ENCODE results near the gene IFNL3.

The IFNL3 gene

GRCh38 chr19:39202998-39203355, 41.8 kb downstream of the IFNL3 start:
- TF ChIP-seq FOXP2 (optimal IDR thresholded peaks at IDR 0.05; ENCODE audit: control extremely low read depth, extremely low read length, insufficient read depth) (no peak), POLR2AphosphoS5 (IDR thresholded peaks at IDR 0.05; ENCODE audit: borderline replicate concordance, low read depth, low read length) (no peak), EZH2 (IDR thresholded peaks at IDR 0.05) (no peak)
- DNase-seq (ENCODE audit: low read depth, low spot score), result no peak
- H3K9ac ChIP-seq (ENCODE audit: insufficient read length), result no peak overlapping the region

GRCh38 chr19:39200803-39201115, 44.0 kb downstream of the IFNL3 start:
- Histone ChIP-seq H3K36me3 (ENCODE audit: insufficient read depth, low read length) (no peaks in the 10 kb centered on the region), H3K9ac (ENCODE audit: insufficient read length) (no peak overlapping the region), H3K27ac (no peak overlapping the region), H3K9me3 (ENCODE audit: low read depth, low read length) (no peaks in the 10 kb centered on the region), H3K4me3 (no peak overlapping the region)
- TF ChIP-seq EZH2 (IDR thresholded peaks at IDR 0.05), result no peak
- no peak for TF ChIP-seq POLR2AphosphoS5 (IDR thresholded peaks at IDR 0.05; ENCODE audit: borderline replicate concordance, low read depth, low read length)
- no peak for TF ChIP-seq FOXP2 (optimal IDR thresholded peaks at IDR 0.05; ENCODE audit: control extremely low read depth, extremely low read length, insufficient read depth)
- no peak for DNase-seq (ENCODE audit: low read depth, low spot score)

More at GRCh38 chr19:39202998-39203355, 41.8 kb downstream of the IFNL3 start:
- Histone ChIP-seq H3K9me3 (ENCODE audit: low read depth, low read length) (no peaks in the 10 kb centered on the region), H3K4me3 (no peak overlapping the region), H3K27ac (no peak overlapping the region), H3K36me3 (ENCODE audit: insufficient read depth, low read length) (no peaks in the 10 kb centered on the region)

- Histone ChIP-seq H3K4me3 (no peak overlapping the region), H3K9me3 (ENCODE audit: low read depth, low read length) (no peaks in the 10 kb centered on the region), H3K9ac (ENCODE audit: insufficient read length) (no peak overlapping the region), H3K27ac (no peak overlapping the region), H3K36me3 (ENCODE audit: insufficient read depth, low read length) (no peaks in the 10 kb centered on the region)
- DNase-seq (ENCODE audit: low read depth, low spot score), result no peak
- TF ChIP-seq FOXP2 (optimal IDR thresholded peaks at IDR 0.05; ENCODE audit: control extremely low read depth, extremely low read length, insufficient read depth), result no peak
- no peak for TF ChIP-seq EZH2 (IDR thresholded peaks at IDR 0.05)
- no peak for TF ChIP-seq POLR2AphosphoS5 (IDR thresholded peaks at IDR 0.05; ENCODE audit: borderline replicate concordance, low read depth, low read length)
Observed at GRCh38 chr19:39200066-39200802, 44.6 kb downstream of the IFNL3 start.

- Histone ChIP-seq H3K27ac (no peak overlapping the region), H3K9ac (ENCODE audit: insufficient read length) (no peak overlapping the region)
Observed at GRCh38 chr19:39199025-39199424, 45.8 kb downstream of the IFNL3 start.

GRCh38 chr19:39197808-39198207, 47.0 kb downstream of the IFNL3 start:
- H3K4me3 ChIP-seq, result no peak overlapping the region
- H3K36me3 ChIP-seq (ENCODE audit: insufficient read depth, low read length), result no peaks in the 10 kb centered on the region
- H3K9ac ChIP-seq (ENCODE audit: insufficient read length), result no peak overlapping the region
- no peaks in the 10 kb centered on the region for H3K9me3 ChIP-seq (ENCODE audit: low read depth, low read length)
- TF ChIP-seq POLR2AphosphoS5 (IDR thresholded peaks at IDR 0.05; ENCODE audit: borderline replicate concordance, low read depth, low read length), result no peak
- no peak for TF ChIP-seq EZH2 (IDR thresholded peaks at IDR 0.05)
- no peak for TF ChIP-seq FOXP2 (optimal IDR thresholded peaks at IDR 0.05; ENCODE audit: control extremely low read depth, extremely low read length, insufficient read depth)
- no peak overlapping the region for H3K27ac ChIP-seq
- no peak for DNase-seq (ENCODE audit: low read depth, low spot score)

More at GRCh38 chr19:39199025-39199424, 45.8 kb downstream of the IFNL3 start:
- H3K4me3 ChIP-seq, result no peak overlapping the region
- DNase-seq (ENCODE audit: low read depth, low spot score), result no peak
- no peaks in the 10 kb centered on the region for H3K9me3 ChIP-seq (ENCODE audit: low read depth, low read length)
- TF ChIP-seq EZH2 (IDR thresholded peaks at IDR 0.05), result no peak
- TF ChIP-seq POLR2AphosphoS5 (IDR thresholded peaks at IDR 0.05; ENCODE audit: borderline replicate concordance, low read depth, low read length), result no peak
- TF ChIP-seq FOXP2 (optimal IDR thresholded peaks at IDR 0.05; ENCODE audit: control extremely low read depth, extremely low read length, insufficient read depth), result no peak
- no peaks in the 10 kb centered on the region for H3K36me3 ChIP-seq (ENCODE audit: insufficient read depth, low read length)

GRCh38 chr19:39196860-39197562, 47.8 kb downstream of the IFNL3 start, which contains the start of gene NCCRP1:
Gene NCCRP1, plus strand, starts transcription at chr19:39196964. Its CDS starts 19 bp downstream, at chr19:39196983.
- Histone ChIP-seq H3K9ac (ENCODE audit: insufficient read length) (no peak within 1 kb of the TSS), H3K27ac (no peak within 1 kb of the TSS), H3K36me3 (ENCODE audit: insufficient read depth, low read length) (no peaks in the 10 kb centered on the region), H3K4me3 (no peak within 1 kb of the TSS), H3K9me3 (ENCODE audit: low read depth, low read length) (no peaks in the 10 kb centered on the region)
- no peak for DNase-seq (ENCODE audit: low read depth, low spot score)
- no peak for TF ChIP-seq POLR2AphosphoS5 (IDR thresholded peaks at IDR 0.05; ENCODE audit: borderline replicate concordance, low read depth, low read length)
- no peak for TF ChIP-seq FOXP2 (optimal IDR thresholded peaks at IDR 0.05; ENCODE audit: control extremely low read depth, extremely low read length, insufficient read depth)
- no peak for TF ChIP-seq EZH2 (IDR thresholded peaks at IDR 0.05)

GRCh38 chr19:39196320-39196719, 48.5 kb downstream of the IFNL3 start:
- Histone ChIP-seq H3K4me3 (no peak overlapping the region), H3K27ac (no peak overlapping the region), H3K9me3 (ENCODE audit: low read depth, low read length) (no peaks in the 10 kb centered on the region)

GRCh38 chr19:39195755-39196154, 49.1 kb downstream of the IFNL3 start:
- Histone ChIP-seq H3K4me3 (no peak overlapping the region), H3K9ac (ENCODE audit: insufficient read length) (no peak overlapping the region), H3K27ac (no peak overlapping the region), H3K9me3 (ENCODE audit: low read depth, low read length) (no peaks in the 10 kb centered on the region), H3K36me3 (ENCODE audit: insufficient read depth, low read length) (no peaks in the 10 kb centered on the region)
- TF ChIP-seq FOXP2 (optimal IDR thresholded peaks at IDR 0.05; ENCODE audit: control extremely low read depth, extremely low read length, insufficient read depth) (no peak), POLR2AphosphoS5 (IDR thresholded peaks at IDR 0.05; ENCODE audit: borderline replicate concordance, low read depth, low read length) (no peak), EZH2 (IDR thresholded peaks at IDR 0.05) (no peak)
- DNase-seq (ENCODE audit: low read depth, low spot score), result no peak

More at GRCh38 chr19:39196320-39196719, 48.5 kb downstream of the IFNL3 start:
- no peaks in the 10 kb centered on the region for H3K36me3 ChIP-seq (ENCODE audit: insufficient read depth, low read length)
- no peak for DNase-seq (ENCODE audit: low read depth, low spot score)
- TF ChIP-seq POLR2AphosphoS5 (IDR thresholded peaks at IDR 0.05; ENCODE audit: borderline replicate concordance, low read depth, low read length), result no peak
- TF ChIP-seq FOXP2 (optimal IDR thresholded peaks at IDR 0.05; ENCODE audit: control extremely low read depth, extremely low read length, insufficient read depth), result no peak
- TF ChIP-seq EZH2 (IDR thresholded peaks at IDR 0.05), result no peak
- H3K9ac ChIP-seq (ENCODE audit: insufficient read length), result no peak overlapping the region
